Measurements from ENCODE around the gene EPS15.

EPS15 gene

DNA sequence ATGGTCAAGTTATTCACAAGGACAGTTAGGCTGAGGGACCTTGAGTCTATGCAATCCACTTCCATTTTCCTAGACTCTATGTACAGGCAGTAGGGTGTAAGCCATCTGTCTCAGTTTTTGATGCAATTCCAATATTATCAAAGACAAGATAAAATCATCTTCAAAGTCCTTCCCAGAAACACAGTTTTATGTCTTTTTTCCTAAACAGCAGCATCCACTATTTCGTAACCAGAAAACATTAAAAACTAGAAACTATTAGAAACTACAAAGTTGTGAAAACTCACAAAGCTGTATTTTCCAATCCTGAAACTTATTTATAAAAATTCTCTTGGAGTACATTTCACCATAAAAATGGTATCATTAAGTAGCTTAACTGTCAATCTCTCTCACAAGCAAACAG, 93.8 kb downstream of the EPS15 start:
- H3K27ac ChIP-seq, result no peak overlapping the region

GRCh38 chr1:51423073-51423821, 95.8 kb downstream of the EPS15 start:
- Histone ChIP-seq H3K27ac (no peak overlapping the region), H3K27me3 (ENCODE audit: insufficient read depth, low read depth, severe bottlenecking) (no peaks in the 10 kb centered on the region), H3K9me3 (ENCODE audit: severe bottlenecking) (no peaks in the 10 kb centered on the region), H3K36me3 (no peaks in the 10 kb centered on the region), H3K4me3 (ENCODE audit: low read depth, low read length) (no peak overlapping the region)
- DNase-seq, result no peak
- TF ChIP-seq CTCF (IDR thresholded peaks at IDR 0.05; ENCODE audit: low read depth, low read length), result no peak

More for the DNA sequence above, 93.8 kb downstream of the EPS15 start:
- no peak for TF ChIP-seq CTCF (IDR thresholded peaks at IDR 0.05; ENCODE audit: low read depth, low read length)
- no peak for DNase-seq
- Histone ChIP-seq H3K36me3 (no peaks in the 10 kb centered on the region), H3K4me3 (ENCODE audit: low read depth, low read length) (no peak overlapping the region), H3K9me3 (ENCODE audit: severe bottlenecking) (no peaks in the 10 kb centered on the region), H3K27me3 (ENCODE audit: insufficient read depth, low read depth, severe bottlenecking) (no peaks in the 10 kb centered on the region)

DNA sequence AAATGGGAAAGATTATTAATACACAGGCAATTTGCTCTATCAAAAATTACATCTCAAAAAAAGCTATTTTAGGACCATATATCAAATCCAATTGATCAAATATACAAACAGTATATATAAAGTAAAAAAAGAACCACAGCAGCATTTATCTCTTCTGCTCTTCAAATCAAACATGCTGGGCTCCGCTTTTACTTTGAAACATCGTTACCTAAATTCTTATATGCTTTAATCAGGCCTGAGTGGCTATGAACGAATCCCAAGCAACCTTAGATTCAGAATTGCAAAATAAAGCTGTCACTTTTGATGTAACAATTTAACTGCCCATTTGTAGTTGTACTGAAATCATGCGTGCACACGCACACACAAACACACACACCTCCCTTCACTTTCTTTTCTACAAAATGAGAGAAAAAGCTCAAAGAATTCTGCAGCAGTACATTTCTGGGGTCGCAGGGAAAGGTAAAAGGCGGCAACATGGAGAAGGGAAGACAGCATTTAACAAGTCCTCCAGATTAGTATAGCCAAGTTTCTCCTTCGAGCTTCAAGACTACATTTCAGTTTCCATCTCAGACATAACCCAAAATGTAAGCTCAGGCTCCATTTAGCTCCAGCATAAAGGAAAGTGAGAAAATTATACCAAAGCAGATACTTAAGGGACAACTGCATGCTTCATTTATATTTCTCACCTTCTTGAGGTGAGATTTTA, 96.5 kb downstream of the EPS15 start:
- H3K4me3 ChIP-seq (ENCODE audit: low read depth, low read length), result no peak overlapping the region
- no peak overlapping the region for H3K27ac ChIP-seq
- no peak for DNase-seq
- no peaks in the 10 kb centered on the region for H3K36me3 ChIP-seq
- no peaks in the 10 kb centered on the region for H3K9me3 ChIP-seq (ENCODE audit: severe bottlenecking)
- TF ChIP-seq CTCF (IDR thresholded peaks at IDR 0.05; ENCODE audit: low read depth, low read length), result no peak
- H3K27me3 ChIP-seq (ENCODE audit: insufficient read depth, low read depth, severe bottlenecking), result no peaks in the 10 kb centered on the region

DNA sequence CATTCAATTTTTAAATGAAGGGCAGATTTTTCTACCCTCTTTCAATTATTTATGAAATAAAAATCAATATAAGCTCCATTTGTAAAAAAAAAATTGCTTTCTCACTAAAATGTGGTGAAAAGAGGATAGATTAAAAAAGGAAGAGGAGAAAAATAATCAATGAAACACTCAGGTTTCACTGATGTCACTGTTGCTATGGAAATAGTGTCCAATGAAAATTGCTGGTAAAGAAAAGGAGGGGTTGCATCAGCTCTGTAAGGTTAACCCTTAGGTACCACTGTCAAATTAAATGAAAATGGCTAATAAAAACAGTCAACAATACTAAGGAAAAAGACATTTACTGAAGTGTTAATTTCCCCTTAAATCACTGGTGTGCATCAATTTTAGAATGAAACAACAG, 97.1 kb downstream of the EPS15 start:
- H3K36me3 ChIP-seq, result no peaks in the 10 kb centered on the region
- DNase-seq, result no peak
- H3K27me3 ChIP-seq (ENCODE audit: insufficient read depth, low read depth, severe bottlenecking), result no peaks in the 10 kb centered on the region
- no peak for TF ChIP-seq CTCF (IDR thresholded peaks at IDR 0.05; ENCODE audit: low read depth, low read length)
- H3K9me3 ChIP-seq (ENCODE audit: severe bottlenecking), result no peaks in the 10 kb centered on the region
- no peak overlapping the region for H3K27ac ChIP-seq
- no peak overlapping the region for H3K4me3 ChIP-seq (ENCODE audit: low read depth, low read length)

- no peak for TF ChIP-seq CTCF (IDR thresholded peaks at IDR 0.05; ENCODE audit: low read depth, low read length)
- DNase-seq, result no peak
These were observed 98.0 kb downstream of the EPS15 start for GRCh38 chr1:51420867-51421627.

More at GRCh38 chr1:51420867-51421627, 98.0 kb downstream of the EPS15 start:
- Histone ChIP-seq H3K4me3 (ENCODE audit: low read depth, low read length) (no peak overlapping the region), H3K27me3 (ENCODE audit: insufficient read depth, low read depth, severe bottlenecking) (no peaks in the 10 kb centered on the region), H3K27ac (no peak overlapping the region), H3K9me3 (ENCODE audit: severe bottlenecking) (no peaks in the 10 kb centered on the region), H3K36me3 (no peaks in the 10 kb centered on the region)

All from WERI-Rb-1 (cell line).